GOT3 (cell line): ENCODE measurements around the gene CDC25B.

Source experiments
- DNase-seq: peaks from one replicate; lab custom pipeline; 2025; ENCODE audit warnings: mixed read lengths; lab: John Stamatoyannopoulos, UW

The CDC25B gene

DNA sequence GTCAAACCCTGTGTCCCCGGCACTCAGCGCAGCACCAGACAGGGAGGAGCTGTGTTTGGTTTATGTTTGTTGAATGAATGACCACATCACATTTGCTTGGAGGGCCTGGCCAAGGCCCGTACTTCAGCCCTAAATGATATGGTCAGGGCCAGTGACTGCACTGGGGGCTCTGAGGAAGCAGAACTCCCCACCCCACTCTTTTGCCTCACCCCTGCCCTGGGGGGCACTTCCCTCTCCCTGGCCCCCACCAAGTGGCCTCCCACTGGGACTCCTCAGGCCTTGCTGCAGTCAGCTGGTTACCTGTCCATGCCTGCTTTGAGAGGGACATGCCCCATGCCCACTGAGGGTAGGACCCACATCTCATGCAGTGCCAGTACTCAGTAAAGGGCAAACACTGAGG, 31.5 kb upstream of the CDC25B start:
- DNase-seq, result no peak

DNA sequence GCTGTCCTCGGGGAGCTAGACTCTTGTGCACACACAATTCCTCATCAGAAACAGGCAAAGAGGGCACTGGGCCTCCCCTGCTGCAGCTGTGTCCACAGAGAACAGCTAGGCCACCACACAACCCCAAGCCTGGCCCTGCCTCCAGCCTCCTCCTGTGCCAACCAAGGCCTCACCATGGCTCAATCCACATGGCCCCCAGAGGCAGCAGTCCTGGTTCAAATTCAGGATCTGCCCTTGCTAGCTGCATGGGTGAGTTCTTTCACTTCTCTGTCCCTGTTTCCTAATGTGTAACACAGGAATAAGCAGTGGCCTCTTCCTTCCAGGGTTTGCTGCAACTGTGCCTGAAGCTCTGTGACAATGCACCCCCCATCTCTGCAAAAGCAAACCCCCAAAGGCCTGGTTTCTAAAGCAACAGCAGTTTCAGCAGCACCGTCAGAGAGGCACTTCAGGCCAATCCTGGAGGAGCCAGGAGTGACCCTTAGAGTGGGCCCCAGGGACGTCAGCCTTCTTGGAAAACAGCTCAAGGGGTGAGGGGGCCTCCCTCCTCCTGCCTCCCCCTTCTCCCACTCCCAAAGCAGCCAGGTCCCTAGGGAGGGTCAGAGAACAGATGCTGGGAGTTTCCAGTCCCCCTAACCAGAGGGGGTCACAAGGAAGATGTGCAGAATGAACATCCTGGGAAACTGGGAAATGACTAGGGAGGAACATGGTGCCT, 30.8 kb upstream of the CDC25B start:
- no peak for DNase-seq

DNA sequence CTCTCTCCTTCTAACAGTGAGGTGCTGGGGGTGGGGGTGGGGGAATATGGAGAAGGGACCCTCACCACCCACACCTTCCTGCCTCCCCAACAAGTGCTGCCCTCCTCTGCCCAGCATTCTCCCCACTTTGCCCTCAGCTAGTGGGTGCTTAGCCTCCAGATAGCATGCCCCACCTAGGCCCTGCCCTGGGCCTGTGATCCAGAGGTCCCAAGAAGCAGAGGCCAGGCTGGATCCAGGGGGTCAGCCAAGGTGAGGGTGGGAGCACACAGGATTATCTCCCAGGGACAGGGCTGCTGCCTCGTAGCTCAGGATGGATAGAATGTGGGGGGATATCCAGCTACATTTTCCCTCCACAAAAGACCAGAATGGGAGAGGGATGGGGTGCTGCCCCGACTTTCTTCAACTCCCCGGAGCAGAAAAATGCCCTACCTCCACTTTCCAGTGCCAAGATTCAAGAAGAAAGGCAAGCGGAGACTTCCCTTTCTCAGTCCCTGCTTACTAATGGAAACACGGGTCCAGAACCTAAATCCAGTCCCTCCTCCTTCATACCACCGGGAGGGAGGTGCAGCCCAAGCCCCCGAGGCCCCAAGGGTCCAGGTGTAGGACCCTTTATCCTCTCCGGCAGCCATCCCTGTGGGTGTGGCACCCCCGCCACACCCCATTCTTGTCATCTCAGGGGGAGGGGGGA, 29.5 kb upstream of the CDC25B start:
- no peak for DNase-seq

DNA sequence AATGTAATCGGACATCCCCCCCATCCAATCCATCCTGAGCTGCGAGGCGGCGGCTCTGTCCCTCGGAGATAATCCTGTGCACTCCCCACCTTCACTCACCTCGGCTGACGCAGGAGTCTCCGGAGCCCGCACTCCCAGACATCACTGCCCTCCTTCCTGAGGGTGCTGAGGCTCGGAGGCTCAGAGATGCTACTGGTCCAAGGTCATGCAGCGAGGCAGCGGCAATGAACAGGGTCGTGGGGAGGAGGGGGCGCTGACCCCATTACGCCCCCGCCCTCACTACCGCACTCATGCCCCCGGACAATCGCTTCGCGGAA, 29.0 kb upstream of the CDC25B start:
- DNase-seq, result no peak

DNA sequence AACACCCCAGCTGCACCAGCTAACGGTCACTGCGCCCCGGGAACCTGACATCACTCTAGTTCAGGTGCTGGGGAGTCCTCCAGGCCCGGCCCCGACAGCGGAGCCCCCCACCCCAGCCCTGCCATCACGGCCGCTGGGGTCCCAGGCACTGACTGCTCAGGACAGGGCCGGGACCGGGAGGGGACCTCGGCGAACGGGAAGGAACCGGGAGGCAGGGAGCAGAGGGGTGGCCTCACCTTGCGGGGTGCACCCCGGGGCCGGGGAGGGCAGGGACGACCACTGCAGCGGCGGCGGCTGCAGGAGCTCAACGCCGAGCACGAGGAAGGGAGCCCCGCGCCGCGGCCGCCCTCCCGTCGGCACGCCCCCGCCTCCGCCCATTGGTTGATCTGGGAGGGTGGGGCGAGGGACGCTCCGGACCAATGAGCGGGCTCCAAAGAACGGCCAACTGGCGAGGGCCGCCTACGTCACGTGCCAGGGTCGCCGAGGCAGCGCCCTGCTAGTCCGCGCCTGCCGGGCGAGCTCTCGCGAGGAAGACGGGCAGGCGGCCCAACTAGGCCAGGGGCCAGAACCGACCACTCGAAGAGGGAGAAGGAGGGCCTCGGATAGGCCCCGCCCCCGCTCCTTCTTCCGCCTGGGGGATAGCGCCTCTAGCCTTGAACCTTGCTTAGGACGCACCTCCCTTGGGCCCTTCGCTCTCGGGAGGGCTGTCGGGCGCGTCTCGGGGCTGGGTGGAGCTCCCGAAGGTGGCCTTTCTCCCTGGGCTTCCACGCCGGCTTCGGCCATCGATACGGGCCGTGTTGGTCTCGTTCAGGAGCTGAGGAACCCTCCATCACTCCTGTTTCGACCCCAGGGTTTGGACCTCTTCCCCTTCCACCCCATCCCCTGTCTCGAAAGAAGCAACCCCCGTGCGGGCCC, 28.4 kb upstream of the CDC25B start, which contains the start of gene ADISSP:
Gene ADISSP (minus strand): TSS at position 327 of the 915 bp plus-strand sequence. CDS start 7,653 bp downstream, outside the sequence.
- peak; percentile 97 for DNase-seq

DNA sequence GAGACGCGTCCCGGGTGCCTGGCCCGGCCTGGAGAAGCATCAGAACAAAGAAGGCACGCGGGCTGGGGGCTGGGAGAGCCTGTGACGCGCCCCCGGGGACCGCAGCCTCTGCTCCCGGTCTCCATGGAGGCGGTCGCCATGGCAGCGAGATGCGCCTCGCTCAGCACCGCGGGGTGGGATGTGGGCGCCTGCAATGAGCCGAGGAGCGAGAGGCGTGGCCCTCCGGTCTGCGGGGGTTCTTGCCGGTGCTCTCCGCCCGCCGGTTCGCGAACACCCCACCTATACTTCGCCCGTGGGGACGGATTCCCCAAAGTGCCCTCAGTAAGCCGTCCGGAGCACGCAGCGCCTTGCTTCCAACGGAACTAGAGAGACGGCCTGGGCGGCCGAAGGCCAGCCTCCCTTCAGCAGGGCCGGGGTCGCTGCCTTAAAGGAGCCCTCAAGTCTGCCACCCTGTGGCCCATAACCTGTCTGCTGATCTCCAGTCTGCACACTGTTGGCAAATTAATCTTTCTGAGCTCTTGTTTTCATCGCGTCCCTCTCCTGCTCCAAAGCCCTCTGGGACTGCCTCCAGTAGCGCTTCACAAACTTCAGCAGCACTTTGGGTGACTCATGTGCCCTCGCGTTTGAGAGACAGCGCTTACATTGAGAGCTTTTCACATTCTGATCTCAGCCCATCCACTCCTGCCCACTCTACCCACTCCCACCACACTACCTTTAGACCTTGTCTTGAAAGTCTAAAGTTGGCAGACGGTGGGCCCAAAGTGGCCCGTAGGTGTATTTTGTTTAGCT, 27.6 kb upstream of the CDC25B start:
- peak; percentile 66 for DNase-seq

DNA sequence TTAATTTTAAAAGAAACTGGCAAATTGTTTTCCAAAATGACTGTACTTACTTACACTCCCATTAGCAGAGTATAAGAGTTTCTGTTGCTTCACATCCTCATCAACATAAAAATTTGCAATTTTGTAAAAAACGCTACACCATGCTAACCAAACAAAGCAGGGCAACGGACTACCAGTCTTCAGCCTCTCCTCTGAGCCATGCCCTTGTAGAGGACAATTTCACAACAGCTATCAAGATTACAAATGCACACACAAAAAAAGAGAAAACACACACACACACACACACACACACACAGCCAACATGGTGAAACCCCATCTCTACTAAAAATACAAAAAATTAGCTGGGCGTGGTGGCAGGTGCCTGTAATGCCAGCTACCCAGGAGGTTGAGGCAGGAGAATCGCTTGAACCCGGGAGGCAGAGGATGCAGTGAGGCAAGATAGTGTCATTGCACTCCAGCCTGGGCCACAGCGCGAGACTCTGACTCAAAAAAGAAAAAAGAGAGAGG, 24.5 kb upstream of the CDC25B start:
- no peak for DNase-seq

DNA sequence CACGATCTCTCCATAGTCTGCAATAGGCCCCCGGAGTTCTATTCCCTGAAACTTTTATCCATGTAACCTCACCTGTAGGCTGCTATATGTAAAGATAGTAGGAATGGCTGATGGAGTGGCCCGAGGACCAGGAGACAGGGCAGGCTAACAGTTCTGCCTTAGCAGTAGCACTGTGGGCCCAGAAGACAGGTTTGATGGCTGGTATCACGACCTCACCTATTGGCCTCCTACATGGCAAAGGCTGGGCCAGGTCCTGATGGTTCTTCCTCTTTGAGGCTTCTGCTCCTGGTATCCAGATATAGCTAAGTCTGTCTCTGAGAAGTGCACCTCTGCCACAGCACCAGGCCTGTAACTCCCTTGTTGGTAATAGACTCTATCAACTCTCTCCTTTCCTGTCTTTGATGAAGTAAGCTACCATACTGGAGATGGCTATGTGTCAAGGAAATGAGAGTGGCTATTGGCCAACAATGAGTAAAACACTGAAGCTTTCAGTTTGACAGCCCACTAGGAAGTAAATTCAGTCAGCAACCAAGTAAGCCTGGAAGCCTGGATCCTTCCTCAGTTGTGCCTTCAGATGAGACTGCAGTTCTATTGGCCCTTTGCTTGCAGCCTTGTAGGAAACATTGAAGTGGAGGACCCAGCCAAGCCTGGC, 20.5 kb upstream of the CDC25B start:
- DNase-seq, result no peak

DNA sequence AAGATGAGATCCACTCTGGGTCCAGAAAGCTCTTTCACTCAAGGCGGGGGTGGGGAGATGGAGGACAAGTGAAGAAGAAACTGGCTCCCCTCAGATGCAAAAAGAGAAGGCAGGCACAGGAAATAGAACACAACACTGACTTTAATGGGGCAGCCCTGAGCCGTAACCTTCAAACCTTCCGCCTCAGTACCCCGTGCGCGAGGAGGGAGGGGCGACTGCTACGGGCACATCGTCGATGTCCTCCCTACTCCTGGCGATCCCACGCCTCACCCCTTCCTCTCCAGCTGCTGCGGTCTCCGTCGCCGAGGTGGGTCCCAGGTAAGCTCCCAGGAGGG, 18.8 kb upstream of the CDC25B start:
- no peak for DNase-seq

DNA sequence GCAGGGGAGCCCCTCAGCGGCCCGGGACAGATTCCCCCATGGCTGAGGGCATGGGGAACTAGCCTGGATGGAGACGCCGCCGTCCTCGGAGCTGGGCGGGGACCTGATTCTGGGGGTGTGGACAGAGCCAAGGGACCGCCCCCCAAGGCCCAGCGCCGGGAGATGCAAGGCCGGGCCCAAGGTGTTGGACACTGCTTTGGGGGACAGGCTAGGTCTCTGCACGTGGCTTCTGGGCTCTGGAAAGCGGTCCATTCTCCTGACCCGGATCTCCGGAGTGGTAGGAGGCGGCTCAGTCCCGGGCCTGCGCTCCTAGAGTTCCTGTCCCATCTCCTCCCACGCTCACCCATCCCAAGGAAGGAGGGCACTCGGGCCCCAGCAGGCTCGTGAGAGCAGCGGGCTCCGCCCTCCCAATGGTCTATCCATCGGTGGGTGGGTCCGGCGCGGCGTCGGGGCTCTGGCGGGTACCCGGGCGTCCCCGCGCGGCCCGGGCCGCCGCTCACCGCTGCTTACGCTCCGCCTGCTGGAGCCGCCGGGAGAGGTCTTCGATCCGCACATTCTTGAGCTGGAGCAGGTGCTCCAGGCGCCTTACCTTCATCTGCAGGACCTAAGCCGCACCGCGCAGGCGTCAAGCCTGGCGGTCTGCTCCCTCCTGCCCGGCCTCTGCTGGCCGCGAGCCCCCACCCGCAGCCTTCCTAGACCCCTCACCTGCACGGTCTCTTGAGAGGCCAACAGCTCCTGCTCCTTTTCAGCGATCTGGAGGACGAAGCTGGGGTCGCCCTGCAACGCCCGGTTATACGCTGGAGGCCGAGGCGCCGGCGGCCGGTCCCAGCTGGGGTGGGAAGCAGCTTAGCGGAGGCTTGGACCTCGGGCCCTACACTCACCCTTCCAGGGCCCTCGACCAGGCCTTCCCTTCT, 18.1 kb upstream of the CDC25B start:
- DNase-seq, result no peak

DNA sequence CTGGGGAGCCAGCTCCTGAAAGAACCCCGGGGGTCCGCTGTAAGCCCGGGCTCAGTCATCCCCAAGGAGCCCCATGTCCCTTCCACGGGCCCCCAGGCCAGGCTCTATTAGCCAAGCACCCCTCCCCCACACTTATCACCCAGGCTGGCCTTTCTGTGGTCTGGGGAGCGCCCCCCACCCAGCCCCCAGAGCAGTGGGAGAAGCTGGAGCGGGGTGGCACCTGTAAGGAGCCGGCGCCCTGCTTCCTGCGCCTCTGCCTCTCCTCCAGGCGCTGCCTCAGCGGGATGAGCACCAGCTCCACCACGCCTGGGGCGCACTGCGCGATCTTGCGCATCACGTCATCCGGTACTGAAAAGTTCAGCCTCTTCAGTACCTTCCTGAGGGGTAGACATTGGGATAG, 17.1 kb upstream of the CDC25B start:
- DNase-seq, result no peak

DNA sequence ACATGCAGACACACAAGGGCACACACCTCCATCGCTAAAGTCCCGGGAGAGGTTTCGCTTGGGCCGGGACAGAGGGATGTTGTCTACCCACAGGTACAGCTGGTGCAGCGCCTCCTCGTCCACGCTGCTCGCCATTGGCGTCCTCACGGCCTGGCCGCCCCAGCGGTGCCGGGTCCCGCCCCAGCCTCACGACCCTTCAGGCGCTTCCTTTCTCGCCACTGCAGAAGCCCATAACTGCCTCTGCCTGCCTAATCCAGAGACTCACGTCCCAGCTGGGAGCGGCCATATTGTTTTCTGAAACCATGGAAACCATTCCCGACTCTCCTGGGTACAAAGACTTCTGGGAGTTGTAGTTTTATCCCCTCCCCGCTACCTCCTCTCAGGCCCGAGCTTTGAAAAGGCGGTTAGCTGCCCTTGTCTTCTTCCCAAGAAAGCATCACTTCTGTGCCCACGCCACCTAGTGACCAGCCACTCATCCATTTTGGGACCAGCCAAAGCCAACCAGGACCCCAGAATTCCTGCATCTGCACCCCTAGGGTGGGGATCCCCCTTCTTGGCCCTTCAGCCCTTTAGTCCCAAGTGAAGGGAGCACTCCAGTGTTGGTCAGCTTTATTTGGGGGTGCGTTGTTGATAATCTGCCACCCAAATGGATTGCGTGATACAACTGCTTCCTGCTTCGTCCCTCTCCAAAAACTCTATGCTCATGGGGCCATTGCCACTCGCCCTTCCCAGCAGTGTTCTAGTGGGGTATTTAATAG, 14.8 kb upstream of the CDC25B start, which contains the start of gene SPEF1:
Gene SPEF1 (minus strand): TSS at position 296 of the 758 bp plus-strand sequence. CDS start 161 bp downstream, at position 135.
- DNase-seq, result peak; percentile 68

DNA sequence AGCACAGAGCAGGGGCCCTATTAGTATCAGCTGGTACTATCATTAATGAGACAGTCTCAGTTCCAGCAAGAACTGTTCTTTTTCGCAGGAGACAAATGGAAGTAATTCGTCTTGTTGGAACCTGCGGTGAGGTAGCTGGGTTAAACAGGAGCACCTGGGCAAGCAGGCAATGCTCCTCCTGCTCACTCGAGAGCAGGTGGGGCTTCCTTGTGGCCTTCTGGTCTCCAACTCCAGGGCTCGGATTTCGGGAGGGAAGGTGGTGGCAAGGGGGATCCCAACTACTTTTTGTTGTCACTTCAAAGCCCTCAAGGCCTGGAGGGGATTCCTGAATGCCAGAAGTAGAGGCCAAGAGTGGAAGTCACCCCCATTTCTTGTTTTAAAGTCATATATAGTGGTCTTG, 13.5 kb upstream of the CDC25B start:
- DNase-seq, result no peak

DNA sequence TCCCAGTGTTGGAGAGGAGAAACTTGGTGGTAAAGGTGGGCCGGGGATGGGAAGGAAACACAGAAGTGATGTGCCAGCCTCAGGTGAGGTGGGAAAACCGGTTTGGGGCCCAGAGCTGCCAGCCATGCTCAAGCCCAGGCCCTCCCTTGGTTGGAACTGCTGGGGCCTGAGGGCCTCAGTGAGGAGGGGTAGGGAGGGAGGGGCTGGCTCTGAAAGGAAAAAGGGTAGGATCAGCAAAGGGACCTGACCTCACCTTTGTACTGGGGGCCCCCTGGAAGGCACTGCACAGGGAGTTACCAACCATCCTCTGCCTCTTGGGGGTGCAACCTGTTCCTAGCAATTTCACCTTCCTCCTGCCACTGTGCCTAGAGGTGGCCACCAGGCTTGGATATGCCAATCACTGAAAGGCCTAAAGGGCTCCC, 13.0 kb upstream of the CDC25B start:
- DNase-seq, result no peak

DNA sequence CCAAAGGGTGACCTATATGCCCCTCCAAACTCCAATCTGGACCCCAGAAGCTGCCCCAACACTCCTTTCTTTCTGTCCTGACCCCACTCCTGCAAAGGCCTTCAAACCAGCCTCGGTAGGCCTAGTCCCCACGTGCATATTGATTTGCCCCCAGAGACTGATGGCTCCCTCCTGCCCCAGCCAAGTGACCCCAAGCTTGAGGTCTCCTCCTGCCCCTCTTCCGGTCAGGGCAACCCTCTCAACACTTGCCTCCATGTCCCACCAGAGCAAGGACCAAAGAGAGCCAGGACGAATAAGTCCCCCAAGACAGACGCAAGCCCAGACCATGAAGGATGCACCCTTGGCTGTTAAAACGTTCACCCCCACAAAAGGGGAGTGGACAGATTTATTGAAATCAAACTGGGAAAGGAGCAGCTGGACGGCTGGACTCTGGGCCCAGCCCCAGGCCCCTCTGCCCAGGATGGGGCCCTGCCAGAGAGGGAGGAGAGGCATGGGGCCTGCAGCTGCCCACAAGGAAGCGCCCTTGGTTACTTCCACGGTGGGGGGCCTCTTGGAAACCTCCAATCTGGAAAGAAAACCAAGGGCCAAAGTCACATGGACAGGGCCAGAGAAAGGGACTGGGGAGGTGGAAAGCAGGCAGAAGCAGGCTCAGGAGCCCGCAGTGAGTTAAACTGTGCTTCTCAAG, 12.5 kb upstream of the CDC25B start:
- no peak for DNase-seq

DNA sequence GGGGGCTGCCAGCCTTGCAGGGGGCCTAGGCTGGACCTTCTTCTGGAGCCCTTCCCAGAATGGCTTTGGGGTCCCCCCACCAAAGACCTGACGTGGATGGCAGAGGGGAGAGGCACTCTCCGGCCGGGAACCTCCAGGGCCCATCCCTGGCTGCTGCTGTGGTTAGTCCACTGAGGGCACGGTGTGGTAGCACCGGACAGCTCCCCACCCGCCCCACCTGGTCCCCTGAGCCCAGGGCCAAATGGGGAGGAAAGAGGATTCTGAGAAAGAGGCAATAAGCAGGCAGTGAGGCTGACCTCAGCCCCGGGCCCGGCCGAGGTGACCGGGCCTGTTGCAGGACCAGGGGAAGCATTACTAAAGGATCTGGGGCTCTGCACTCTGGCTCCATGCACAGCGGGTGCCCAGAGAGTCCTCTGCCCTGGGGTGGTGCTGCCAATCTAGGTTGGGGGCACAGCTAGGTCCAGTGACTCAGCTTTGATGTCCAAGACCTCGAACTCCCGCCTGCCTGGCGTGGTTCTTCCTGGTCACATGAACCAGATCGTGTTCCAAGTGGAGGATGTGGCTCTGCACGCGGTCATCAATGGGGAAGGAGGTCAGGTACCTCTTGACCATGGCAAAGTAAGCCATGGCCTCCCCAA, 11.8 kb upstream of the CDC25B start:
- DNase-seq, result no peak

DNA sequence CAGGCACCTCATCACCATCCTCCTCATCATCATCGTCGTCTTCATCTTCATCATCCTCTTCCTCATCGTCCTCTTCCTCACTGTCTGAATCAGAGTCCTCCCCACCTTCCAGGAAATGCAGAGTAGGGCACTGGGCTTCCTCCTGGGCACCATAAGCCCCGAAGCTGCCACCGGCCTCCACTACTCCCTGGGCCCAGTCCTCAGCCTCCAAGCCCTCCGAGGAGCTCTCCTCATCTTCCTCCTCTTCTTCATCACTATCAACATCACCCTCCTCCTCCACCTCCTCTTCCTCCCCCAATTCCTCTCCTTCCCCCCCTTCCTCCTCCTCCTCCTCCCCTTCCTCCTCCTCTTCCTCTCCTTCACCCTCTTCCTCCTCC, 11.3 kb upstream of the CDC25B start:
- DNase-seq, result no peak
